NB4 (cell line): ENCODE data around the gene KCNAB2.

ENCODE experiments used
- DNase-seq: peaks from one replicate; pipeline ENCODE4 v3.0.0; 2010; ENCODE audit warnings: low read depth
- H3K4me3 ChIP-seq: one replicate; pipeline ENCODE4 v1.5.1; 2011; ENCODE audit warnings: mild to moderate bottlenecking, low read depth, low read length, moderate library complexity
- MYC ChIP-seq: IDR thresholded peaks from 2 replicates; pipeline ENCODE4 v1.6.1; 2011; ENCODE audit warnings: low read depth, low read length
- POLR2A ChIP-seq: IDR thresholded peaks from 2 replicates; pipeline ENCODE4 v1.6.1; 2011; ENCODE audit warnings: mild to moderate bottlenecking; ENCODE audit not compliant: insufficient read length; ENCODE audit errors: extremely low read depth
- TF ChIP-seq, protein P1 (sequence below): IDR thresholded peaks from 2 replicates; pipeline ENCODE4 v1.6.1; 2011; ENCODE audit warnings: low read depth, low read length
- TF ChIP-seq, protein P2 (sequence below): IDR thresholded peaks from one replicate; pipeline ENCODE4 v1.5.1; 2012; ENCODE audit warnings: low read depth, low read length

The KCNAB2 gene

DNA sequence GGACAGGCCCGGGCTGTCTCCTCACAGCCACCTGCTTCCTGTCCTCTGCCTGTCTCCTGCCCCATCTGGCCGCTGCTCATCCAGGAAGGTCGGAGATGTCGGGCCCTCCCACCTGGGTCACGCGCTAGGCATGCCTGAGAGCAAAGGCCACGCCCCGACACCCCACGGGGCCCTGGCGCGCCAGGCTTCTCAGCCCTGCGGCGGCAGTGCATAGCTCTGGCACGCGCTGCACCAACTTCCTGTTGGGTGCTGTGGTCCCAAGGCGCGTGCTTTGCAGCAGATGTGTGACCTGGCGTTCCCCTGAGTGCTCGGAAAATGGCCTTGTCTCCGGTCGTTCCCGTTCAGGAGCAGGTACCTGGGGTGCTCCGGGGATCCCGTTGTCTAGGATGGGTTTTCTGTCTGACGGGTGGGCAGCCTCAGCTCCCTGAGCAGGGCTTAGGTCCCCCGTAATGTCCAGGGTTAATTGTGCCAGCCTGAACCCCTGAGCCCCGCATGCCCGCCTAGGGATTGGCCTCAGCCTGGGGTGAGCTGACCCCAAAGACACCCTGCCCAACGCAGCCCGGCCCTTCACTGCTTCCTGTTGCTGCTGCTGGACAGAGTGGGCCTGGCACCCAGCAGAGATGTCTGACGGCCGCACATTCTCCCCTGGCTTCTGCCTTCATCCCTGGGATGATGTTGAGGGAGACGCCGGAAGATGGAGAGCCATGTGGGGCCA lies 19.4 kb upstream of the KCNAB2 start:
- DNase-seq = peak; percentile 97
- TF ChIP-seq POLR2A (peak; percentile 85), MYC (peak; percentile 99)
- TF ChIP-seq, protein P1, sequence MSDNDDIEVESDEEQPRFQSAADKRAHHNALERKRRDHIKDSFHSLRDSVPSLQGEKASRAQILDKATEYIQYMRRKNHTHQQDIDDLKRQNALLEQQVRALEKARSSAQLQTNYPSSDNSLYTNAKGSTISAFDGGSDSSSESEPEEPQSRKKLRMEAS = peak; percentile 96
- TF ChIP-seq, protein P2, sequence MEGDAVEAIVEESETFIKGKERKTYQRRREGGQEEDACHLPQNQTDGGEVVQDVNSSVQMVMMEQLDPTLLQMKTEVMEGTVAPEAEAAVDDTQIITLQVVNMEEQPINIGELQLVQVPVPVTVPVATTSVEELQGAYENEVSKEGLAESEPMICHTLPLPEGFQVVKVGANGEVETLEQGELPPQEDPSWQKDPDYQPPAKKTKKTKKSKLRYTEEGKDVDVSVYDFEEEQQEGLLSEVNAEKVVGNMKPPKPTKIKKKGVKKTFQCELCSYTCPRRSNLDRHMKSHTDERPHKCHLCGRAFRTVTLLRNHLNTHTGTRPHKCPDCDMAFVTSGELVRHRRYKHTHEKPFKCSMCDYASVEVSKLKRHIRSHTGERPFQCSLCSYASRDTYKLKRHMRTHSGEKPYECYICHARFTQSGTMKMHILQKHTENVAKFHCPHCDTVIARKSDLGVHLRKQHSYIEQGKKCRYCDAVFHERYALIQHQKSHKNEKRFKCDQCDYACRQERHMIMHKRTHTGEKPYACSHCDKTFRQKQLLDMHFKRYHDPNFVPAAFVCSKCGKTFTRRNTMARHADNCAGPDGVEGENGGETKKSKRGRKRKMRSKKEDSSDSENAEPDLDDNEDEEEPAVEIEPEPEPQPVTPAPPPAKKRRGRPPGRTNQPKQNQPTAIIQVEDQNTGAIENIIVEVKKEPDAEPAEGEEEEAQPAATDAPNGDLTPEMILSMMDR = no peak
- H3K4me3 ChIP-seq = peak overlapping the region; percentile 99

DNA sequence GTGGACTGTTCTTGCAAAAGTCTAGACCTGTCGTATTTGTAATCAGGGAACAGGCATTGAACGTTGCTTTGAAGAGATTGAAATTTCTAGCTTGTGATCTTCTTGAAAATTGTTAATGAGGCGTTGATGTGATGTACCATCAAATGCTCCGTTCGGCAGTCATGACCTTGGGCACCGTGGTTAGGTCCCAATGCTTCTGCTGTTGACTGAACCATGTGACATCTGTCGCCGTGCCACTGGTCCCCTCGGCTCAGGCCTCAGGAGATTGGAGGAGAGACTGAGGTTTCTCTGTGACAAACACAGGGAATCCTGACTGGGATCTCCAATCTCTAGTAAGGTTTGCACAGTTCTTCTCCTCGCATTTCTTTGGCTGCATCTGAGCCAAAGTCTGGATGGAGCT lies 18.1 kb upstream of the KCNAB2 start:
- peak overlapping the region; percentile 99 for H3K4me3 ChIP-seq
- DNase-seq = no peak
- TF ChIP-seq POLR2A = no peak
- TF ChIP-seq, protein P1 = peak; percentile 76
- 0 out of 2 replicates have a peak, but pooled peaks have one; percentile 30 for TF ChIP-seq MYC
- TF ChIP-seq, protein P2 = no peak

DNA sequence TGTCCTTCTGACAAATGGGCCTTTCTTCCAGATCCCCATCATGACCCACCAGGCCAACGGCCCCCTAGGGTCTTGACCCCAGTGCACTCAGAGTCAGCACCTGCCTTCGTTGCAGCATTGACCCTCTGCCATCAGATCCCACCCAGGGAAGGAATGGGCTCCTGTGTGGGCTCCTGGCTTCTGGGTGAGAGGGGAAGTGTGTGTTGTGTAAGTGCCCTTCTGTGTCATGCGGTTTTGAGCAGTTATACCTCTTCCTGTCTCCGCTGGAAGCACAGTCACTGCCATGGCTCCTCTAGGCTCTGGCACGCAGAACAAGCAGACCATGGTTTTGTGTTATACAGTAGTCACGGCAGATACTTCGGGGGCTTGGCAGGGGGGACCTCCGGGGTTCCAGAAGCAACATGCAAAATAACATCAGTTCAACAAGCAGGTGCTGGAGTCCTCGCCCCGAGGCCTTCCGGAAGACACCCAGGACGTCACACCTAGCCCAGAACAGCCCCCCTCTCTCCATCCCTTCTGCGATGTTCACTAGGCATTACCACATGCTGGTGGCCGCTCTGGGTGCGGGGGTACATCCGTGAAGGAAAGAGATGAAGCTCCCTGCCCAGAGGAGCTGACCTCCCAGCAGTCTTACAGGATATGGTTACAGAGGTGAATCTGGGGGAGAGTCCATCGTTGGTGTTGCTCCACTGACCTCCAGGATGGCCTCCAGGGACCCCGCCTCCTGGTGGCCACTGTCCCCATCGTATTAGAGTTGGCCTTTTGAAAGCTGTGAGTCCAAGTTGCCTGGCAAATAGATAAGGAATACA lies 17.4 kb upstream of the KCNAB2 start:
- peak; percentile 66 for TF ChIP-seq MYC
- TF ChIP-seq, protein P1 = peak; percentile 77
- TF ChIP-seq, protein P2 = peak; percentile 3
- peak; percentile 56 for TF ChIP-seq POLR2A
- peak overlapping the region; percentile 99 for H3K4me3 ChIP-seq
- peak; percentile 95 for DNase-seq

DNA sequence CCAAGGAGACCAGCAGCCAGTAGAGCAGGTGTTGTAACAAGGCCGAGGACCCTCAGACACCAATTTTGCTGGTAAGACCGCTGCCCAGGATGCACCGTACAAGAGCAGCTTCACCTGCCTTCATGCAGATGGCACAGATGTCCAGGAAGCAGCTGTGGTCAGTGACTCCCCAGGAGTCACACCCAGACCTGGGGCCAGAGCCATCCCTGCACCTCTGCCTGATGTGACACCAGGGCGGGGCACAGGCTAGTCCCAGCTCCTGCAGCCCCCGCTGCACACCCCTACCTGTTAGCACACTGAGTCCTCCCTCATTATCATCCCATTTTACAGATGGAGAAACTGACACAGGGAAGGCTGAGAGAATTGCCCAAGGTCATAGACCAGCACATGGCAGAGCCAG lies 16.3 kb upstream of the KCNAB2 start:
- no peak for DNase-seq
- TF ChIP-seq, protein P1 = no peak
- TF ChIP-seq MYC (no peak), POLR2A (no peak)
- TF ChIP-seq, protein P2 = no peak
- peak overlapping the region; percentile 99 for H3K4me3 ChIP-seq

DNA sequence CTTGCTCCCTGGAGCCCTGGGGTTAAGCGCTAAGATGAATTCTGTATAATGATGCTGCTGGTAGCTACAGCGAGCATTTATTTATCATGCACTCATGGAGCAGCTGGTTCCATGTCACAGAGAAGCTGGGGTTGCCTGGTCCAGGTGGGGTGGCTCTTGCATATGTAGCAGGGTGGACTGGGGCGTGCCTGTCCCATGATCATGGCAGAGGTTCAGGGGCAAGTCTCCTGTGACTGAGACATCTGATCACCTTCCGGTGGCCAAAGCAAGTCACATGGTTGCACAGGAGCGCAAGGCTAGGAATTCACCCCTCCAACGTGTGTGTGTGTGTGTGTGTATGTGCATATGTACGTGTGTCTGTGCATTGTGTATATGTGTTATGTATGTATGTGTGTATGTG lies 15.6 kb upstream of the KCNAB2 start:
- TF ChIP-seq, protein P2 = no peak
- TF ChIP-seq, protein P1 = no peak
- no peak for TF ChIP-seq POLR2A
- TF ChIP-seq MYC = no peak
- peak overlapping the region; percentile 99 for H3K4me3 ChIP-seq
- DNase-seq = no peak
